NCI-H1930 (cell line): ENCODE results near the gene MARVELD1.

ENCODE experiments used
- DNase-seq, 2 experiments: peaks; one replicate each; lab custom pipeline; 2025; lab: John Stamatoyannopoulos, UW

MARVELD1 gene

DNA sequence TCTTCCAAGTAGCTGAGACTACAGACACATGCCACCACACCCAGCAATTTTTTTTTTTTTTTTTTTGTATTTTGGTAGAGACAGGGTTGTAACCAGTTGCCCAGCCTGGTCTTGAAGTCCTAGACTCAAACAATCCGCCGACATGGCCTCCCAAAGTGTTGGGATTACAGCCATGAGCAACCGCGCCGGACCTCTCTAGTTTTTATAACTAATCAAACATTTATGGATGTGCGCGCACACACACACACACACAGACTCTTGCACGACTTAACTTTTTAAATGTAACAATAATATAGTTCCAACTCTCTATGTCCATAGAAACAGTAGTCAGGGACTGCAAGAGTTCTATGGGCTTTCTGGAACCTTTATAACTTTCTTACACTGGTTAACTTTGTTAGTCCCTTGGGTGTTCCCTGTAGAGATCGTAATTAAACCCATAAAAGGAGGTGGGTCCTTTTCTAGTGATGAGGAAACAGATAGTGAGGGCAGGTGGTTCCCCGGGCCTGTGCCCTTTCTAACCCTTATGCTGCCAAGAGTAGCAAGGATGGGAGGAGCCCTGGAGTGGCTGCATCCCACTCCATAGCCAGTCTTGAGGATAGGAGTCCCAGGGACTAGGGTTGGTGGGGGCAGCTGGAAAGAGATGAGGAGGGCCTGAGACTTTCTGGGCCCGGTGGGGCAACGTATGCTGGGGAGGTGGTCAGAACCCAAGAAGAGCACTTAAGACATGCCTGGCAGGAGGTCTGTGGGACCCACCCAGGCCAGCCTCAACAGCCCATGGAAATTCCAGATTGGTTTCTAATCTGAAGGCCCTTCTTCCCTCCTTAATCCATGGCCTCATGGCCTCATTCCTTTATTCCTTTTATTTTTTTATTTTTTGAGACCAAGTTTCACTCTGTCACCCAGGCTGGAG, 8.6 kb downstream of the MARVELD1 start:
- DNase-seq: no peak

DNA sequence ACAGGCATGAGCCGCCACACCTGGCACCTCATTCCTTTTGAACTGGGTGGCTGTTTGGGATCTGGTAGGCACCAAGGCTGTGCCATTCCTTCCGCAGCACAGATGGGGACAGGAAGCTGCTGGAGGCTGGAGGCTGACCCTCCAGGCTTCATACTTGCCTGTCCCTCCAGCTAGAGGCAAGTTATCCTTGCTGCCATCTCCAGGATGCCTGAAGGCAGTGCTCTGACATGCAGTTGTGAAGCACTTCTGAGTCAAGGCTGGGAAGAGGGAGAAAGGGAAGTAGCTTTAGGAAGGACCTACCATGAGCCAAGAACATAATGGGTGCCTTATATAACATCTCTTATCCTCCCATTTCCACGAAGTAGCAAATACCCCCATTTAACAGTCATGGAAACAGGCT, 9.5 kb downstream of the MARVELD1 start:
- DNase-seq: no peak

DNA sequence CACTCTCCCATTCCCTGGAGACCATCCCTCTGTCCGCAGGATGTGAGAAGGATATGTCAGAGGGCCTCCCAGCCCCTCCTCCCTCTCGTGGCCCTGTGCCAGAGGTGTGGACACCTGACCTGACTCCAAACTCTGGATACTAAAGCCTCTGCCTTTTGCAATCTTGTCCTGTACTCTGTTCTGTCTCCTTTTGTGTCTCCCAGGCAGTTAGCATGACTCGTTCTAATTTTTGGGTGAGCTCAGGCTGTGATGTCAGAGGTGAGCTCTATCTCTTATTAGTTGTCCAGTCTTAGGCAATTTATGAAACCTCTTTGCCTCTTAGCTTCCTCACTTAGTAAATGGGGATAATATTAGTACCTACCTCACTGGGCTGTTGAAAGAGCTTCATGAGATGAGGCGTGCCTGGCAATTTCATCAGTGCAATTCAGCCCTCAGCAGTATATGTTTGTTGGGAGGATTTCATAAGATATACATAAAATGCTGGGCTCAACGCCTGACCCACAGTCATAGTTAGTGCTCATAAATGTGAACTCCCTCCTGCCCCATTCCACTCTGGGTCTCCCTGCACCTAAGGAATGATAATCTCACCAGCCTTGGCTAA, 10.9 kb downstream of the MARVELD1 start:
- no peak for DNase-seq

DNA sequence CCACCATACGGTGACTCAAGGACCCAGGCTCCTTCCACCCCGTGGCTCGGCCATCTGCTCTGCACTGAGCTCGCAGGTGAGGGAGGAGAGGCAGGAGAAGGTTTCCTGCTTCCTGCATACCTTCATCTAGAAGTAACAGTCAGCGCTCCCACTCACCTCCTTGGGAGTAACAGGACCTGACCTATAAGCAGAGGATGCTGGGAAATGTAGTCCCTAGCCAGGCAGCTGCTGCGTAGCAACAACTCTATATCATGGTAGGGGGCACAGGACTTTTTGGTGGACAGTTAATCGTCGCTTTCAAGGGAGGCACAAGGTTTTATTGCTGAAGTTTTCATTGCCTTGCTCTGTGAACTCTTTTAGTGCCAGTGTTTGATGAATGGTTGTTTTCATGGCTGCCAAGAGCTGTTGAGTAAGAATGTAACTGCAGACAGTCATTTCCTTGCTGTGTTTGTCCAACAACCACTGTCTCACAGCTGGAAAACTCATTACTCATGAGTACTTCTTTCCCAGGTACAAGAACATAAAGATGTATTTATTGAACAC, 13.2 kb downstream of the MARVELD1 start:
- no peak for DNase-seq

DNA sequence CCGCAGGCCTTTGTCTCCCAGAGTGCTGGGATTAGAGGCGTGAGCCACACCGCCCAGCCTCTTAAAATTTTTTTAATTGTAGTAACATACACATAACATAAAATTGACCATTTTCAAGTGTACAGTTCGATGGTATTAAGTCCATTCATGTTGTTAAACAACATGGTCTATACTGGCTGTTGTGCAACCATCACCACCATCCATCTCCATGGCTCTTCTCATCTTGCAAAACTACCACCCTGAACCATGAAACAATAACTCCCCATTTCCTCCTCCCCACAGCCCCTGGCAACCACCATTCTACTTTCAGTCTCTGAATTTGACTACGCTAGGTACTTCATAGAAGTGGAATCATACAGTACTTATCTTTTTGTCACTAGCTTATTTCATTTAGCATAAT, 15.5 kb downstream of the MARVELD1 start:
- DNase-seq: no peak

DNA sequence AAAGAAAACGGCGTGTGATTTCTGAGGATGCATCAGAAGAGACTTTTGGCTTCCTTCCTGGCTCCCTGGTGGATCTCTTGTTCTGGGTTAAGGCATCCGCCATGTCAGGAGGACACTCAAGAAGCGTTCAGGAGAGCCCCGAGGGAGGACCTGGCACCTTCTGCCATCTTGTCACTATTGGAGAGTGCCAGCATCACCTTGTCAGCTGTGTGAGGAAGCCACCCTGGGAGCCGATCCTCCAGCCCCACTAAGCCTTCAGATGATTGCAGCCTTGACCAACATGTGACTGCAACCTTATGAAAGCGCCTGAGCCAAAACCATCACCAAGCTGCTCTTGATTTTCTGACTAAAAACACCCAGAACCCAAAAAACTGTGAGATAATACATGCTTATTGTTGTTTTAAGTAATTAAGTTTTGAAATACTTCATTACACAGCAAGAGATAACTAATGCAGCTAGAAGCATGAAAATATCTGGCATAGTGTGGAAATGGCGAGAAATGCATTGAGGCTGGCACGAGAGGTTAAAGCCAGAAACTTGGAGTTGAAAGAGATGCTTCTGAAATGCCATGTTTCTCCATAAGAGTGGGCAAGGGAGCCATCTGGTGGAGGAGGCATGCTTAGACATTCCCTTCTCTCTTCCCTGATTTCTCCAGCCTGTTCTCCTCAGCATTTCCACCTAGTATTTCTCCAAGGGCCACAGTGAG, 18.0 kb downstream of the MARVELD1 start:
- DNase-seq: peak; percentile 5 to 45

DNA sequence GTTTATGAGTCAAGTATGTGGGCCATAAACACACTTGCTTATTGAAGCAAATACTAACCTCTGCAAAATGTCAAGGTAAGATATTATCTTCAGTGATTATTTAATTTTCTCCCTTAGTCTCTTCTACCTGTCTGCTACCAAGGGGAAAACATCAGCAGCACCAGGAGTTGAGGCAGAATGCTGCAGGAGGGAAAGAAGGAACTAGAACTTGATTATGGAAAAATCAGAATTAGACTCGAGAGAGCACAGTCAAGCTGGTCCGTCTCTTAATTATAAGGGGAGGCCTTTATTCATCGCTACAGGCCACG, 18.5 kb downstream of the MARVELD1 start:
- no peak for DNase-seq

DNA sequence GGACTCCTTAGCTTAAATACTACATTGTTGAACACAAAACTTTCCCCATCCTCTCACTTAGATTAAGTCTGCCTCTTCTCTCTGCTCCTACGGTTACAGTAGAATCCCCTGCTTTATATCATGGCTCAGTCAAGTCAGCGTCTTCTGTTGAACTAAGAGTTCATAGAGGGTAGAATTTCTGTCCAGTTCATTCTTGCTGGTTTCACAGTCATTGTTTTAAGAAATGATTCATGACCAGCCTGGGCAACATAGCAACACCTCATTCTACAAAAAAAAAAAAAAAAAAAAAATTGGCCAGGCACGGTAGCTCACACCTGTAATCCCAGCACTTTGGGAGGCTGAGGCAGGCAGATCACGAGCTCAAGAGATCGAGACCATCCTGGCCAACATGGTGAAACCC, 19.7 kb downstream of the MARVELD1 start:
- no peak for DNase-seq

DNA sequence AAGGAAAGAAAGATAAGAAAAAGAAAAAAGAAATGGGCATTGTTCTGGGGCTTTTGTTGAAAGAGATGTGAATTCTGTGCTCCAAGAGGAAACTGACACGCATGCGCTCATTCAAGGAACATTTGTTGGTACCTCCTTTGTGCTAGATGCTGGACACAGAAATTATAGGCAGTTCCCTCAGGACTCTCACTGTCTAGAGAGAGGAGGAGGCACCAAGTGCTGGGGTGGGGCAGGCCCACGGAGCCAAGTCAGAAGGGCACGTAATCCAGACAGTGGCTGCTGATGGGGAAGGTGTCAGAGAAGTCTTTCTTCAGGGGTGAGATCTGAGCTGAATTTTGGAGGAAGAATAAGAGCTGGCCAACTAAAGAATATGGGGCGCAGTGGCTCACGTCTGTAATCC, 20.5 kb downstream of the MARVELD1 start:
- no peak for DNase-seq

DNA sequence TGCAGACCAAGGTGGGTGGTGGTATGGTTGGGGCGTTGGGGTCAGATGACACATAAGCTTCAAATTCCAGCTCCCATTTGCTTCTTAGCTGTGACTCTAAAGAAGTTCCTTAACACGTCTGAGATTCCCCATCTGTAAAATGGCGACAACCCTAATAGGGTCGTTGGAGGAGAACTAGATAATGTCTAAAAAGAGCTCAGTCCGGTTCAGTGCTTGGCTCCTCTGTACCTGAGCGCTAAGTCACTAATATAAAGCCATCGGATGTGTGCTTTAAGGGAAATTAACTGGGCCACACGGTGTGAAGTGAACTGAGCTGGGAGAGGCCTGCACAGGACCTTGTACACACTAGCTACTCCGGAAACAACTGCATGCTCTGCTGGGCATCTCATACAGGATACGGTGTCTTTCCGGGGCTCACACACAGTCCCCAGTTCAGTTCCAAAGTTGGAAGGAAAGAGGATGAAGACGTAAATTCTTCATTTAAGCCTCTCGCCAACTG, 22.9 kb downstream of the MARVELD1 start:
- DNase-seq: no peak

DNA sequence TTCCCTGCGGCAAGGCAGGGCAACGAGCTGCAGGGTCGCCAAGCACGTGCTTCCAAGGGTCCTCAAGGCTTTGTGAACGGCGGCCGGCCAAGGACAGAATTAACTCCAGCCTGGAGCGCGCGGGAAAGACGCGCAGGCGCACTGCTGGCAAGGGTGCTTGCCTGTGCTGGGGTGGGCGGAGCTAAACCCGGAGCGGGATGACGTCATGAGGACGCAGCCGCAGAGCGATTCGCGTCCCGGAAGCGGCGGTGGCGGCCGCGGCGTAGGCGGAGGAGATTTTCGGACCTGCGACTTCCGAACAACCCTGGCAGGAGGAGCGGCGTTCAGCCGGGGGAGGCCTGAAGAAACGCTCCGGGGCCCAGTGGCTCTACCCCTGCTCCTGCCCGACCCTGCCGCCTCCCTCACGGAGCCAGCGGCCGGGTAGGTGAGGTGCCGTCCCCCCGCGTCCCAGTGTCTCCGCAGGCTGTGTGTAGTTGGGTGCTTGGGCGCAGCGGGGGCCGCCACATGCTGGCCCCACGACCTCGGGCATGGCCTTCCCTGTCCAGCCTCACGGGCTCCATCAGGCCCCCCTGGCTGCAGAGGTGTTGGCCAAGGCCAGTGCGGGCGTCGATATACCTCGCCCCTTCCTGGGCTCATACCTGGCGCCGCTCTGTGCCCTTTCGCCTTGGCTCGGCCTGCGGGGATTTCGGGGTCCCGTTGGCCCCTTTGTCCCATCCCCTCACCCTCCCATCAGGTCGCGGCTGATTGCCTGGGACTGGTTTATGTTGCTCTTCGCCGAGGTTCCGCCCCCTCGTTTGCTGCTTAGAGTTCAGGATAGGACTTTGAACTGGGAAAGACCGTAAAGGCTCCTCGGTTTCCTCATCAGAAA, 23.6 kb downstream of the MARVELD1 start, which contains the start of gene ZFYVE27:
Gene ZFYVE27, plus strand, starts transcription at position 227 of the 868 bp plus-strand sequence. CDS start 1,350 bp downstream, outside the sequence.
- DNase-seq: peak; percentile 81 to 83

DNA sequence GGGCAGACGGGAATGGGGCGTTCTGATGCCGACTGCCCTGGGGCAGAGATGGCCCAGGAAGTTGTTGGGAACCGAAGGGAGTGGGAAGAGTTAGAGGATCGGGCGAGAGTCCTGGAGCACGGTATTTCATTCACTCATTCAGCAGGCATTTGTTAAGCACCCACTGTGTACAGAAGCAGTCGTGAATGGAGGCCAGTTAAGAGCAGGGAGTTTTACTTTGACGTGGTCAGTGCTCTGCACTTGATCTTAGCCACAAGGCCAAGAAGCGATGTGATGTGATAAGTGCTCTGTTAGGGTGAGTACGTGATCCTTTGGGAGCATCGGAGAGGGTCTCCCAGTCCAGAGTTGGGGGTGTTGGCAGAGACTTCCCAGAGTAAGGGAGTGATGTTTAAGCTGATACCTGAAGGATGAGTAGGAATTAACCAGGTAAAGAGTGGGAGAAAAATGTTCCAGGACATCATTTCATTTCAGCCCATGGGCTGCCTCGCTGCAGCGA, 24.3 kb downstream of the MARVELD1 start:
- no peak for DNase-seq

DNA sequence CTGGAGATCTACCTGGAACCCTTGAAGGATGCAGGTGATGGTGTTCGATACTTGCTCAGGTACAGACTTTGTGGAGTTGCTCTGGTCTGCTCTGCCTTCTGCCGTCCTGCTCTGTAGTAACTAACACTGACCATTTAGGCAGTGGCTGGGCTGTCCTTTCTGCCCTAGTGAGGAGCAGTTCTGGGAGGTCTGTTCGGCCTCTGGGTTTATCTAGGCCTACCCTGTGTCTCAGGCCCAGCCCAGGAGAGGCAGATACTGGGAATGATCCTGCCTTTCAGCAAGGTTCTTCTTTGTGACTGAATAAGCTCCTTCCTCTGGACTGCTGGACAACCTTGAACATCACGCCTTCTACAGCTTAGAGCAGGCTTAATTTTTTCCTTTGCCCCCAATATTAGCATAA, 25.1 kb downstream of the MARVELD1 start:
- DNase-seq: no peak

DNA sequence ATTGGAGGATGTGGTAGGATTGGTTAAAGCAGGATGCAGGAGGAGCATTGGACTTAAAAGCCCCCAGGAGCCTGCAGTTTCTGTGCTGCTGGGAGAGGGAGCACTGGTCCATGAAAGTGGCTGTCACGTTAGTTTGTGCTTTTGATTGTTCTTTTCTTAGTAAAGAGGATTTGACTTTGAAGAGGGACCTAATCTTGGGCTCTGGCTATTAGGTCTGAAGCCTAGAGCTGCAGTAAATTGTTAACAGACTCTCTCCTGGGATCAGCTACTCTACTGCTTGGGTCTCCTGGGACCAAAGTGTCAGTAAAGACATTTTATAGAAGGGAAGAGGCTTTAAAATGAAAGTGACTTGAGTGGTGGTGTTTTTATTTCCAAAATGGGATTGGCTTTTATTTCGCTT, 27.1 kb downstream of the MARVELD1 start:
- DNase-seq: no peak

DNA sequence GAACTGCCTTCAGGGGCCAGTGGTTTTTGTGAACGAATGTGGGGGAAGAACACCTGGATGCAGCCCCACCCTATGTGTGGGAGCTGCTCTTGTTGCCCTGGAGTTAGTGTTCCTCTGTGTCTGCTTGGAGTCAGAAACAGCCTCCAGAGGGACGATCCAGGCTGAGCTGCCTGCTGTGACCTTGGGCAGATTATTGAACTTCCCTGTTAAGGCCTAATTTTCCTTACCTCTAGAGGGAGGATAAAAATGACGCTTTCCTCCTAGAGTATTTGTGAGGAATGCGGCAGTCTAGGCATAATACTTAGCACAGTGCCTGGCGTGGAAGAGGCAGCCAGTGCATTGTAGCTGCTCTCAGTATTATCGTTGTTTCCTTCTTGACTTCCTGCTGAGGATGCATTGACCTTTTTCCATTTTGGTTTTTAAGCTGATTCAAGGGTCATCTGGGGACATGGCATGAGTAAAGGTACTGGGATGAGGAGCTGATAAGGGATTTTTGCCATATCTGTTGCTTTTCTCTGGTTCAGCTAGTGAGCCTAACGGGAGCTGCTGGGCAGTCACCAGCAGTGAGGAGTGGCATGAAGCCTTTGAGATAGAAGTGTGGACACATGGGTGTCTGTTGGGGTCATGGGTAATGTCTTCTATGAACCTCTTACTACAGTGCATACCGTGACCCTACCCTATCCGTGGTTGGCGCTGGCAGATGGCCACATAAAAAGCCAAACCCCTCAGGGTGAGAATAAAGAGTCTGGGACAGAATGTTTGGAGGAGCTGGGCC, 29.8 kb downstream of the MARVELD1 start:
- no peak for DNase-seq

DNA sequence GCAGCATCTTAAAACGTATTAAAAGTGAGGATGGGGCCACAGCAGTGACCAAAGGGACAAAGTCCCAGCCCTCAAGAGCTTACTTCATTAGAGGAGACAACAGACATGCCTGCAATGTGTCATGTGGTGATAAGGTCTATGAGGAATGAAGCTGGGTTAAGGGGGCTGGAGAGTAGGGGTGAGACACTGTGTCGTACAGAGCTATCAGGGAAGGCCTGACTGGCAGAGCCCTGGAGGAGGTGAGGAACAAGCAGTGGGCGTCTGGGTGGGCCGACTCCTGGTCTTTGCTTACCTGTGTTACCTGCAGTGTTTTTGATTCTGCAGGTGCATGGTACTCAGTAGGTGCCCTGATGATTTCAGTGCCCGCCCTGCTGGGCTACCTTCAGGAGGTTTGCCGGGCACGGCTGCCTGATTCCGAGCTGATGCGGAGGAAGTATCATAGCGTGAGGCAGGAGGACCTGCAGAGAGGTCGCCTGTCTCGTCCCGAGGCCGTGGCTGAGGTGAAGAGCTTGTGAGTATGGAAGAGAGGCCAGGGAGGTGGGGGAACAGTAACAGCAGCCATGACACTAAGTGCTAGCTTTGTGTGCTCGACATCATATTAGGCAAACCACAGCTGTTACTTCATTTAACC, 31.0 kb downstream of the MARVELD1 start:
- DNase-seq: no peak

DNA sequence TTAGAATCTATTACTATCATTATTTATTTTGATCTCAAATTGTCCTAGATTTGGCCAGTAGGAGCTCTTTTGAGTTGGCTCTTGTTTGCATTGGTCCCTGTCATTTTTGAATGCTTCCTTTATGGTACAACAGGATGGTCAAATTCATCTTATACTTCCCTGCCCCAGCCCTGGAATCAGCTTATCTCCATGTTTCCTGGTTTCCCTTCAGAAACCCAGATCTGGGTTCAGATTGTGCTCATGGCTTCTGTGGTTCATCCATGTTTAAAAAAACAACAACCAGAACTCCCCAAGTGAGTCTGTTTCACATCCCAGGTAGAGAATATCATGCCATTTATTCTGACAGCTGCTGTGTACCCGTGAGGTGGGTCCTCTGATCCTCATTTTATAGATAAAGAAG, 34.0 kb downstream of the MARVELD1 start:
- DNase-seq: no peak

DNA sequence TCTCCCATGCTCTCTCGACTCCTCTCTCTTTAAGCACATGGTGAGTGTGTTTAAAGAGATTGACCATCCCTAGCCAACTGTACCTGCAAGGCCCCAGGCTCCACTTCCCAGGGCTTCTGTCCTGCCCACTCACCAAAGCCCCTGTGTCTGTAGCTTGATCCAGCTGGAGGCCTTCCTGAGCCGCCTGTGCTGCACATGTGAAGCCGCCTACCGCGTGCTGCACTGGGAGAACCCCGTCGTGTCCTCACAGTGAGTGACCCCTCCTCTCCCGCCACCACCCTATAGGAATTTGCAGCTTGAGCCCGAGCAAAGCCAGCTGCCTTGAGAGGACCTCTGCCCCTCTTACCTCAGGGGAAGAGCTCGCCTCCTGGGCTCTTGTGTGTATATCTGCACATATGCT, 34.6 kb downstream of the MARVELD1 start:
- DNase-seq: no peak

DNA sequence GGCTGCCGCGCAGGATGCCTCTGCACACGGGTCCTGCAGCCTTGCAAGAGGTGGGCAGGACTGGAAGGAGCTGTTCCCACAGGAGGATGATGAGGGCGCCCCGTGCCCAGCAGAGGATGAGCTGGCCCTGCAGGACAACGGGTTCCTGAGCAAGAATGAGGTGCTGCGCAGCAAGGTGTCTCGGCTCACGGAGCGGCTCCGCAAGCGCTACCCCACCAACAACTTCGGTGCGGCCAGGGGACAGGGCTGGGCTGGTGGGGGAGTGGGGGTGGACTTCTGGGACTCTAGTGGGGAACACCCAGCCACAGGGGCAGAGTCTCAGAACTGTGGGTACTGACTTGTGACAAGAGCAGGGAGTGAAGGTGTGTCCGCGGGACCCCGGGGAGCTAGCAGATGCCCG, 39.4 kb downstream of the MARVELD1 start:
- no peak for DNase-seq

DNA sequence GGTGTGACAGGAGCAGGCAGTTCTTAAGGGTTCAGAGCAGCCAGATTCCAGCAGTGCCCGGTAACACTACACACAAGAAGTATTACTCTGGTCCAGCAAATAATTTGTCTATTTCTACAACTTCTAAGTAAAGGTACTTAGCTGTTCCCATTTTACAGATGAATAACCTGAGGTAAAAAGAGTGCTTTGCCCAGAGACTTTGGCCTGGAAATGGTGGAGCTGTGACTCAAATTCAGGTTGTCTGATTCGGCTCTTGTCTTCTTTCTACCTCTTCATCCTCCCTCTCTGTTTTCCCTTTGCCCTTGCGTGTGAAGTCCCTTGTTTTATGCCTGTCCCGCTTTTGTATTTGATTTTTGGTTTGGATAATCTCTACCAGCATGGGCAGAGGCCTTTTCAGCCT, 41.2 kb downstream of the MARVELD1 start:
- no peak for DNase-seq
